Kidney (tissue), 22 donors: ENCODE measurements around the gene ATP13A5. TPM values are rescaled to one million over a fixed set of nuclear protein-coding genes. Genes with fewer than 3 reads are reported as not detected.

Experiments used
- DNase-seq, 5 donors: peaks; one replicate each; pipeline ENCODE4 v3.0.0-alpha.2; 2013 to 2020
- FAIRE-seq: peaks from 2 replicates; lab custom pipeline; 2012; peaks lifted over from hg19 to GRCh38; lab: Jason Lieb, UNC
- H3K27ac ChIP-seq, 2 donors: one replicate each; pipeline ENCODE4 v1.7.0; 2013; ENCODE audit warnings: low read depth in 2 of 2, low read length in 2 of 2, inconsistent platforms in 1 of 2
- H3K27me3 ChIP-seq: one replicate; pipeline ENCODE4 v1.7.1; 2013; ENCODE audit warnings: low read length, inconsistent platforms; ENCODE audit not compliant: control insufficient read depth, insufficient read depth
- H3K36me3 ChIP-seq, 3 donors: one replicate each; pipeline versions ENCODE4 v1.7.0 to v1.7.1; 2013; ENCODE audit warnings: low read length in 3 of 3, control low read depth in 1 of 3, inconsistent platforms in 1 of 3; ENCODE audit not compliant: insufficient read depth in 3 of 3, control insufficient read depth in 2 of 3
- H3K4me1 ChIP-seq, 3 donors: one replicate each; pipeline versions ENCODE4 v1.7.0 to v1.7.1; 2013; ENCODE audit warnings: low read length in 3 of 3, inconsistent platforms in 1 of 3, low read depth in 1 of 3; ENCODE audit not compliant: control insufficient read depth in 2 of 3, insufficient read depth in 2 of 3
- H3K4me3 ChIP-seq, 3 donors: one replicate each; pipeline versions ENCODE4 v1.7.0 to v1.8.1; 2013; ENCODE audit warnings: low read length in 3 of 3, control low read depth in 1 of 3, inconsistent platforms in 1 of 3
- H3K9ac ChIP-seq, 3 donors: one replicate each; pipeline versions ENCODE4 v1.7.0 to v1.7.1; 2013; ENCODE audit warnings: low read length in 3 of 3, control low read depth in 1 of 3, inconsistent platforms in 1 of 3
- H3K9me3 ChIP-seq, 3 donors: one replicate each; pipeline versions ENCODE4 v1.7.0 to v1.7.1; 2013; ENCODE audit warnings: low read length in 3 of 3, control low read depth in 1 of 3, inconsistent platforms in 1 of 3; ENCODE audit not compliant: control insufficient read depth in 2 of 3, insufficient read depth in 1 of 3
- CTCF ChIP-seq: IDR thresholded peaks from 3 replicates; pipeline ENCODE4 v1.5.1; 2012; ENCODE audit warnings: mild to moderate bottlenecking, moderate library complexity, borderline replicate concordance; ENCODE audit not compliant: insufficient read depth; ENCODE audit errors: extremely low read depth
- intact Hi-C: fragments of 100-400 bp; cut with DNase I; formaldehyde crosslinking; loops from one replicate; pipeline ENCODE4 v1.11.1; 2022
- long read RNA-seq, 10 donors: library from polyadenylated mRNA in 1 of 10; unstranded in 1 of 10; transcript quantifications; one replicate each; pipeline ENCODE4 v2.0.0 and lab custom pipeline, GENCODE V29; 2021 to 2026
- polyA plus RNA-seq: library from polyadenylated mRNA; stranded (reverse); fragments of 350-450 nt; fragmentation: Illumina TruSeq; extraction: RNeasy Lipid Tissue Mini Kit (QIAGEN cat#74804); gene quantifications from one replicate; pipeline ENCODE4 v1.2.3, GENCODE V29; 2014; ENCODE audit warnings: low read depth, low replicate concordance; ENCODE audit not compliant: insufficient read depth
- total RNA-seq: library from RNA; stranded (reverse); fragmentation: NEBNext Ultra II Directional; extraction: Animal tissue kit (Norgen Biotek cat#: 25700); gene quantifications from one replicate; pipeline ENCODE4 v1.2.1, GENCODE V29; 2021
- donor health status: control.
- donor health status: control.
- donor health status: control.
- donor health status: control.
- donor health status: control.
- donor health status: DM: yes; HTN: yes; CAD: no.
- donor health status: Normal renal cell carcinoma (clear cell type).

ATP13A5 gene
- total RNA-seq (not detected), polyA plus RNA-seq (not detected)
- long read RNA-seq, donor 1, result 0 reads
- long read RNA-seq, donor 2, result 0 reads
- long read RNA-seq, donor 3, result 0 reads
- long read RNA-seq, donor 4, result 0 reads
- long read RNA-seq, donor 5, result 0 reads
- long read RNA-seq, donor 6, result 0 reads
- long read RNA-seq, donor 7, result 0 reads
- long read RNA-seq, donor 8, result 0 reads
- long read RNA-seq, donor 9, result 0 reads
- long read RNA-seq, donor 10, result 0 reads

GRCh38 chr3:193378706-193379105 lies at the start of gene ATP13A5:
TSS of gene ATP13A5 (minus strand) at chr3:193378753. CDS start at chr3:193378725, 28 bp downstream.
- no peaks in the 10 kb centered on the region for H3K36me3 ChIP-seq
- intact Hi-C loops, result no loop called here
- no peak for FAIRE-seq
- no peak within 1 kb of the TSS for H3K27ac ChIP-seq
- H3K27me3 ChIP-seq, result no peaks in the 10 kb centered on the region
- H3K4me3 ChIP-seq, result no peak within 1 kb of the TSS
- TF ChIP-seq CTCF, result no peak
- no peak within 1 kb of the TSS for H3K9ac ChIP-seq
- no peak for DNase-seq
- no peaks in the 10 kb centered on the region for H3K4me1 ChIP-seq
- no peaks in the 10 kb centered on the region for H3K9me3 ChIP-seq

GRCh38 chr3:193418576-193419373 lies 40.2 kb upstream of the ATP13A5 start:
- Histone ChIP-seq H3K4me3 (no peak overlapping the region), H3K27me3 (no peaks in the 10 kb centered on the region), H3K9me3 (peaks cover 0 to 18% (median 0%) of the 10 kb centered on the region in 3 donors), H3K9ac (no peak overlapping the region), H3K4me1 (no peaks in the 10 kb centered on the region), H3K27ac (no peak overlapping the region), H3K36me3 (no peaks in the 10 kb centered on the region)
- FAIRE-seq (no peak), DNase-seq (no peak)
- intact Hi-C loops, result no loop called here
- TF ChIP-seq CTCF, result no peak

GRCh38 chr3:193416629-193417028 lies 38.1 kb upstream of the ATP13A5 start:
- FAIRE-seq, result no peak
- intact Hi-C loops, result no loop called here

More at GRCh38 chr3:193416629-193417028, 38.1 kb upstream of the ATP13A5 start:
- no peak for TF ChIP-seq CTCF
- no peaks in the 10 kb centered on the region for H3K27me3 ChIP-seq
- H3K9me3 ChIP-seq, result peaks cover 0 to 18% (median 0%) of the 10 kb centered on the region in 3 donors
- H3K4me3 ChIP-seq, result no peak overlapping the region
- no peak for DNase-seq
- no peak overlapping the region for H3K27ac ChIP-seq
- no peaks in the 10 kb centered on the region for H3K4me1 ChIP-seq
- no peak overlapping the region for H3K9ac ChIP-seq
- no peaks in the 10 kb centered on the region for H3K36me3 ChIP-seq
